H54 (cell line): Measurements from ENCODE around the gene KHSRP.
A peak's percentile ranks its signal among the peaks of the same experiment; 100 is the strongest.
"Not testable (repeated sequence)": the region's sequence is repeated elsewhere in the genome, so short reads cannot be mapped to it uniquely, and the experiment has no call there.

Experiments
- DNase-seq: peaks from one replicate; pipeline ENCODE4 v3.0.0; 2011; ENCODE audit warnings: low spot score, mixed read lengths; ENCODE audit not compliant: insufficient read length
- FAIRE-seq: peaks from 3 replicates; lab custom pipeline; 2011; peaks lifted over from hg19 to GRCh38; lab: Jason Lieb, UNC
- POLR2A ChIP-seq: IDR thresholded peaks from 2 replicates; pipeline ENCODE4 v1.6.1; 2011; ENCODE audit warnings: low read depth, mild to moderate bottlenecking, low read length

KHSRP gene

DNA sequence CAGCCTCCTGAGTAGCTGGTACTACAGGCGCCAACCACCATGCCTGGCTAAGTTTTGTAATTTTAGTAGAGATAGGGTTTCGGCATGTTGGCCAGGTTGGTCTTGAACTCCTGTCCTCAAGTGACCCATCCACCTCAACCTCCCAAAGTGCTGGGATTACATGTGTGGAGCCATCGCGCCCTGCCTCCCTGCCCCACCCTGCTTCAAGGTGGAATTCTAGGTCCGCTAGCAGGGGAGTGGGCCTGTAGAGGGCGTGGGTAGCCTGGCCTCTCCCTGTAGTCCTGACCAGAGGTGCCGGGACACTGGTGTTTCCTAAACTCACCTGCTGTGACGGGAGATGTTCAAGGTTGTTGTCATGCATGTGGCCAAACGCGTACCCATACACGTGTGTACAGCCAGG lies 8.6 kb upstream of the KHSRP start:
- no peak for TF ChIP-seq POLR2A
- DNase-seq (no peak), FAIRE-seq (no peak)

DNA sequence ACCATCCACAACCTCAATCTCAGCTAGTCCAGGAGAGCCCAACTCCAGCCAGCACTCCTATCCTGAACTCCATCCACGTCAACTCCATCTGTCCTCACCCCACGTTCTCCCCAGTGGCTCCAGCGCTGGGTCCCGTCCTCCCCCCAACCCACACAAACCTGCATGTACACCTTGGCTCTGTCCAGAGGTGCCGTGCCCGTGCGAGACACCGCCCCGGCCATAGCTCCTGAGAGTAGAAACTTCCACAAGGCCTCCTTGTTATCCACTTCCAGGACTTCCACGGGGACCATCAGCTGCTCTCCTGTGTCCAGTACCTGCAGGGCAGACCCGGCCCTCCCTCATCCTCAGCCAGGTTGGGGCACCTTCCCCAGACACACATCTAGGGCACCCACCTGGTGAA lies 7.3 kb upstream of the KHSRP start:
- FAIRE-seq, result no peak
- DNase-seq, result no peak
- TF ChIP-seq POLR2A, result no peak

GRCh38 chr19:6429419-6430221 lies 5.0 kb upstream of the KHSRP start:
- TF ChIP-seq POLR2A, result no peak
- DNase-seq (no peak), FAIRE-seq (no peak)

- not testable (repeated sequence) for FAIRE-seq, DNase-seq
Observed at GRCh38 chr19:6428692-6429418, 4.2 kb upstream of the KHSRP start.

GRCh38 chr19:6427131-6427530 lies 2.5 kb upstream of the KHSRP start:
- DNase-seq (no peak), FAIRE-seq (no peak)
- no peak for TF ChIP-seq POLR2A

- FAIRE-seq (no peak), DNase-seq (no peak)
- no peak for TF ChIP-seq POLR2A
Observed at GRCh38 chr19:6425732-6426620, 1.4 kb upstream of the KHSRP start.

DNA sequence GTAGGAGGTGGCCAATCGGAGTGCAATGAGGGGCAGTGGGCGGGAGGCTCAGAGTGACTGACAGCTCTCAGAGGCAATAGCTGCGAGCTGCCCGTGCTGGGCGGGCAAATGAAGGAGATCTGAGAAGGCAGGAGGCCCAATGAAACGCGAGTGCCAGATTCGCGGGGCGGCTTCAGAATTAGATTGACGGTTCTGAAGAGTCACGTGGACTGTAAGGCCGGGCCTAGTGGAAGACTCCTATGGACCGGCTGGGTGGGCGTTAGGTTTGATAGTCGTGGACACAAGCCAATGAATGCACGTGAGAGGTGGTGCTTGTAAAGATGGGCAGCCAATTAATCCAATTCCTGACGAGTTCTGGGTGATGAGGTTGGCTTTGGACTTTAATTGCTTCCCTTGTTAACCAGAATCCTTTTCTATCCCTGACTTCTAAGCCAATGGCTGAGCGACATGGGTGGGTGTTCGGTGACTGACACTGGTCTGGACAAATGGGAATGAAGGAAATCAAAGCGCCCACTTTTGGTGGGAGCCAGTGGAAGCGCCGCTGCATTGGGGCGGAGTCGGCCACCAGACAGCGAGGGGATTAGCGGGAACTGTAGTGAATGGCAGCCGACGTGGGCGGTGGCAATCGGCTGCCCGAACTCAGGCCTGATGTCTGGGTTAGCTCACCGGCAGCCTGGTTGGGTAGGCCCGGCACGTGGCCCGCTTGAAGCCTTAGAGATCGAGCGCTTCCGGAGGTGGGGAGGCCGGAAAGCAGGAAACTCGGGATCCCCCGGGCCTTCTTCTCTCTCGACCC lies 524 bp upstream of the KHSRP start:
- FAIRE-seq (peak; percentile 94), DNase-seq (peak; percentile 99)
- TF ChIP-seq POLR2A, result 0 out of 2 replicates have a peak, but pooled peaks have one; percentile 38

GRCh38 chr19:6423499-6424194 lies 964 bp downstream of the KHSRP start:
- DNase-seq (peak; percentile 75), FAIRE-seq (no peak)
- TF ChIP-seq POLR2A, result no peak

DNA sequence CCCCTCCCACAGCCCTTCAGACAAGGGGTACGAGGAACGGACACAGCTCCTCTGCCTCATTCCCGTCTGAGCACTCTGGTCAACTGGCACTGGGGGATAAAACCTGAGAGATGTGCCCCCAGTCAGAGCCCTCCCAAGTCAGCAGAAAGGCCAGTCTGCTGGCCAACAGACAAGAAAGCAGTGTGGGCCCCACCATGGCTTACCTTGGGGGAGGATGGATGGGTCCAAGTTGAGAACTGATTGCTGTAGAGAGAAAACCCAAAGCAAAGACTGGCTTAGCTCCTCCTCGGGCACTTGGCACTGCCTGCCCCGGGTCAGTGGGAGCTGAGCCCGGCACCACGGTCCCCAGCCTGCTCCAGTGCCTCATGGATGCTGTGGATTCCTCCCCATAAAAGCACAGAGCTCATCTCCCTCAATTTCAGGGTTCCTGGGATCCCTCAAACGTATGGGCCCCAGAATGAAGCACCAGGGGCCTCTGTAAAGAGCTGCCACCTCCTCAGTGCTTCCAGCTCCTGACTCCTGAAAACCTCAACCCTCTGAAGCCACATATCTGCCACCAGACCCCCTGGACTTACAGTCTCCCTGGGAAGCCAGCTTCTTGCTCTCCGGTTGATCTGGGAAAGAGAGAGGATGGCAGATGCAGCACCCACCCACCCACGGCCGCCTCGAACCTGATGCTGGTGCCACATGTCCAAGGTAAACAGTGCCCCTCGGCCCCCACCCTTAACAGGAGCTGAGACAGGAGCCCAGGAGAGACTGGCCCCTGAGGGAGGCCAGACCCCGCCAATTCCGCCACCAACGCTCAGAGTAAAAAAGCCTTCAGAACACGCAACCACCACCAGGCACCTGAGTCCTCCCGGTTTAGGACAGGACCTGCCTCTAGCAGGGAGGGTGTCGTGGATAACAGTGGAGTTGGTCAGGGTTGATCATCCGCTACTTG lies 3.3 kb downstream of the KHSRP start:
- TF ChIP-seq POLR2A, result no peak
- FAIRE-seq, result no peak
- DNase-seq, result no peak

- no peak for DNase-seq
- TF ChIP-seq POLR2A, result no peak
- no peak for FAIRE-seq
Observed at GRCh38 chr19:6418562-6418932, 6.1 kb downstream of the KHSRP start.

GRCh38 chr19:6417713-6418561 lies 6.7 kb downstream of the KHSRP start:
- DNase-seq (no peak), FAIRE-seq (no peak)
- no peak for TF ChIP-seq POLR2A
